IMR-90 (cell line): ENCODE data around the gene DBF4B. TPM values are rescaled to one million over a fixed set of nuclear protein-coding genes. Genes with fewer than 3 reads are reported as not detected.

Source experiments
- ATAC-seq: fragments of 200-7000 bp; cut with Tn5 transposase; 2 replicates; pipeline ENCODE4 v1.9.1; 2020; ENCODE audit warnings: low read depth, mild to moderate bottlenecking, moderate library complexity
- BruUV-seq: library from RNA; stranded (reverse); fragments of 400-500 nt; replicated peaks from 2 replicates; lab custom pipeline; 2021; lab: Mats Ljungman, UMichigan
- CTCF ChIA-PET: fragments of 300-600 bp; formaldehyde crosslinking; extraction: SDS; loops from one replicate; lab custom pipeline; 2021; ENCODE audit warnings: antibody characterized with exemption; lab: Yijun Ruan, JAX
- POLR2A ChIA-PET: fragments of 300-600 bp; sonication (Branson Sonifier 250); formaldehyde crosslinking; loops from one replicate; lab custom pipeline; 2022; ENCODE audit warnings: antibody characterized with exemption; ENCODE audit not compliant: unreplicated experiment; lab: Charles Lee
- DNase-seq: peaks from one replicate; pipeline ENCODE4 v3.0.0; 2013
- H2AFZ ChIP-seq: replicated peaks from 2 replicates; pipeline ENCODE3; 2013; ENCODE audit warnings: low read length, mild to moderate bottlenecking; ENCODE audit not compliant: poor library complexity
- H2AK5ac ChIP-seq: 2 replicates; pipeline ENCODE4 v1.6.1; 2013; ENCODE audit warnings: low read depth, low read length, inconsistent platforms
- H2AK9ac ChIP-seq: replicated peaks from 2 replicates; pipeline ENCODE3; 2013; ENCODE audit warnings: mild to moderate bottlenecking, low read depth, low read length, moderate library complexity; ENCODE audit not compliant: poor library complexity
- H2BK120ac ChIP-seq: 2 replicates; pipeline ENCODE4 v1.6.1; 2013; ENCODE audit warnings: low read depth, low read length, inconsistent platforms
- H2BK15ac ChIP-seq: 3 replicates; pipeline ENCODE4 v1.6.1; 2013; ENCODE audit warnings: low read depth, low read length, inconsistent platforms
- H2BK20ac ChIP-seq: 2 replicates; pipeline ENCODE4 v1.6.1; 2013; ENCODE audit warnings: low read depth, mild to moderate bottlenecking, inconsistent platforms, low read length, moderate library complexity
- H2BK5ac ChIP-seq: 2 replicates; pipeline ENCODE4 v1.6.1; 2013; ENCODE audit warnings: mild to moderate bottlenecking, low read depth, low read length, inconsistent platforms; ENCODE audit not compliant: poor library complexity, severe bottlenecking
- H3K14ac ChIP-seq: replicated peaks from 2 replicates; pipeline ENCODE4 v1.6.1; 2013; ENCODE audit warnings: low read depth, low read length, inconsistent platforms
- H3K18ac ChIP-seq: 2 replicates; pipeline ENCODE4 v1.6.1; 2013; ENCODE audit warnings: low read depth, low read length, control low read depth
- H3K23ac ChIP-seq: 2 replicates; pipeline ENCODE4 v1.6.1; 2013; ENCODE audit warnings: low read depth, low read length, inconsistent platforms
- H3K27ac ChIP-seq: 2 replicates; pipeline ENCODE4 v1.5.1; 2013; ENCODE audit warnings: mild to moderate bottlenecking, control low read depth, low read length; ENCODE audit not compliant: insufficient read depth
- H3K27me3 ChIP-seq: 2 replicates; pipeline ENCODE4 v1.6.1; 2013; ENCODE audit warnings: low read length; ENCODE audit not compliant: control insufficient read depth, insufficient read depth
- H3K36me3 ChIP-seq: 2 replicates; pipeline ENCODE4 v1.6.1; 2013; ENCODE audit warnings: low read length, mixed read lengths; ENCODE audit not compliant: control insufficient read depth, insufficient read depth
- H3K4ac ChIP-seq: 2 replicates; pipeline ENCODE4 v1.6.1; 2013; ENCODE audit warnings: low read depth, low read length, inconsistent platforms
- H3K4me1 ChIP-seq: 2 replicates; pipeline ENCODE4 v1.6.1; 2013; ENCODE audit warnings: low read length, mixed read lengths; ENCODE audit not compliant: control insufficient read depth, insufficient read depth
- H3K4me2 ChIP-seq: 2 replicates; pipeline ENCODE4 v1.6.1; 2013; ENCODE audit warnings: low read depth, mild to moderate bottlenecking, control low read depth, low read length, moderate library complexity
- H3K4me3 ChIP-seq: 2 replicates; pipeline ENCODE4 v1.5.1; 2013; ENCODE audit warnings: low read depth, mild to moderate bottlenecking, control low read depth, low read length, moderate library complexity; ENCODE audit not compliant: insufficient read depth
- H3K56ac ChIP-seq: 2 replicates; pipeline ENCODE4 v1.6.1; 2013; ENCODE audit warnings: low read length, inconsistent platforms; ENCODE audit not compliant: insufficient read depth; ENCODE audit errors: extremely low read depth
- H3K79me1 ChIP-seq, 2 experiments: 2 replicates each; pipeline ENCODE4 v1.6.1; 2013; ENCODE audit warnings: low read length in 2 of 2, inconsistent platforms in 1 of 2, low read depth in 1 of 2
- H3K9ac ChIP-seq: 2 replicates; pipeline ENCODE4 v1.6.1; 2013; ENCODE audit warnings: low read depth, low read length, control low read depth
- H3K9me1 ChIP-seq: 2 replicates; pipeline ENCODE4 v1.6.1; 2013; ENCODE audit warnings: low read length, inconsistent platforms; ENCODE audit not compliant: insufficient read depth
- H3K9me3 ChIP-seq: 2 replicates; pipeline ENCODE4 v1.6.1; 2013; ENCODE audit warnings: low read length; ENCODE audit not compliant: control insufficient read depth, insufficient read depth
- H4K20me1 ChIP-seq: 2 replicates; pipeline ENCODE4 v1.6.1; 2013; ENCODE audit warnings: low read length, inconsistent platforms; ENCODE audit not compliant: insufficient read depth
- H4K5ac ChIP-seq: 2 replicates; pipeline ENCODE4 v1.6.1; 2013; ENCODE audit warnings: mild to moderate bottlenecking, low read depth, low read length, control low read depth
- H4K8ac ChIP-seq, 2 experiments: 2 replicates each; pipeline ENCODE4 v1.6.1; 2013; ENCODE audit warnings: low read depth in 2 of 2, low read length in 2 of 2, control low read depth in 1 of 2, inconsistent platforms in 1 of 2
- H4K91ac ChIP-seq: 2 replicates; pipeline ENCODE4 v1.6.1; 2013; ENCODE audit warnings: low read depth, low read length, inconsistent platforms; ENCODE audit not compliant: insufficient read depth
- CTCF ChIP-seq: conservative IDR thresholded peaks from 2 replicates; pipeline ENCODE4 v1.5.1; 2012; ENCODE audit warnings: mild to moderate bottlenecking, low read depth, low read length, improper control_type of control experiment
- FOS ChIP-seq: fragments of 150-350 bp; IDR thresholded peaks from 2 replicates; pipeline ENCODE4 v1.6.1; 2016; ENCODE audit warnings: low read depth, low read length
- MAFK ChIP-seq: IDR thresholded peaks from 2 replicates; pipeline ENCODE4 v1.6.1; 2012; ENCODE audit warnings: low read depth, low read length, improper control_type of control experiment
- MXI1 ChIP-seq: IDR thresholded peaks from 2 replicates; pipeline ENCODE4 v1.6.1; 2012; ENCODE audit warnings: low read depth, mild to moderate bottlenecking, low read length, moderate library complexity, borderline replicate concordance
- NFE2L2 ChIP-seq: fragments of 150-350 bp; IDR thresholded peaks from 2 replicates; pipeline ENCODE4 v1.6.1; 2016; ENCODE audit warnings: low read depth, mild to moderate bottlenecking, low read length
- POLR2A ChIP-seq: IDR thresholded peaks from 2 replicates; pipeline ENCODE4 v1.6.1; 2012; ENCODE audit warnings: mild to moderate bottlenecking, low read depth, low read length
- RAD21 ChIP-seq: IDR thresholded peaks from 2 replicates; pipeline ENCODE4 v1.6.1; 2012; ENCODE audit warnings: low read length, improper control_type of control experiment
- RCOR1 ChIP-seq: IDR thresholded peaks from 2 replicates; pipeline ENCODE4 v1.6.1; 2012; ENCODE audit warnings: mild to moderate bottlenecking, low read length, improper control_type of control experiment; ENCODE audit not compliant: insufficient replicate concordance
- SMC3 ChIP-seq: fragments of 150-350 bp; IDR thresholded peaks from 2 replicates; pipeline ENCODE4 v1.6.1; 2016; ENCODE audit warnings: low read depth, mild to moderate bottlenecking, antibody characterized with exemption, low read length, moderate library complexity
- WGBS, 2 experiments: methylation state at CpG; one replicate each; pipeline versions ENCODE4 v1.1.5 to v1.1.7; 2013; ENCODE audit warnings: missing lambda C conversion rate in 2 of 2; ENCODE audit not compliant: insufficient read length in 1 of 2; ENCODE audit errors: extremely low coverage in 2 of 2; 5-methylcytosine and 5-hydroxymethylcytosine counted together
- dilution Hi-C: fragments of 300-500 bp; cut with HindIII; formaldehyde crosslinking; loops from one replicate; pipeline ENCODE4 v1.14.3; 2018; ENCODE audit warnings: low sequenced_read_pairs; ENCODE audit not compliant: unreplicated experiment
- in situ Hi-C: fragments of 300-500 bp; cut with MboI; formaldehyde crosslinking; loops from 3 replicates; pipeline ENCODE4 v1.14.3; 2019; ENCODE audit warnings: low sequenced_read_pairs, inconsistent platforms, mixed read lengths
- intact Hi-C: fragments of 100-400 bp; cut with micrococcal nuclease; formaldehyde crosslinking; loops from 2 replicates; pipeline ENCODE4 v1.10.0; 2022
- polyA plus RNA-seq, 3 experiments: library from polyadenylated mRNA; depleted of rRNA; stranded (reverse); fragments of >200 nt; gene quantifications; 2 replicates each; pipeline ENCODE4 v1.2.3, GENCODE V29; 2012; ENCODE audit warnings: low replicate concordance in 1 of 3
- total RNA-seq: library from RNA; depleted of rRNA; stranded (reverse); fragments of >200 nt; gene quantifications from 2 replicates; pipeline ENCODE4 v1.2.3, GENCODE V29; 2012

DBF4B gene
- total and polyA plus RNA-seq, 2 of the 4 experiments (the other 2 are of a cell fraction), result 3.6 to 10.2 TPM

GRCh38 chr17:44776628-44777393, 68.3 kb downstream of the DBF4B start:
- Histone ChIP-seq H2AK5ac (0 out of 2 replicates have a peak overlapping the region, but pooled peaks have one; percentile 15), H4K5ac (no peak overlapping the region), H3K36me3 (no peaks in the 10 kb centered on the region), H4K8ac (no peak overlapping the region), H3K18ac (no peak overlapping the region), H3K27ac (no peak overlapping the region), H3K4me2 (no peak overlapping the region), H3K9ac (no peak overlapping the region), H3K56ac (no peak overlapping the region), H3K4me3 (no peak overlapping the region), H2BK15ac (no peak overlapping the region), H4K91ac (no peak overlapping the region), H3K9me1 (no peaks in the 10 kb centered on the region), H3K4ac (no peak overlapping the region), H3K27me3 (peaks cover 8% of the 10 kb centered on the region), H3K9me3 (no peaks in the 10 kb centered on the region), H3K14ac (no peak overlapping the region), H3K23ac (no peak overlapping the region), H4K20me1 (no peaks in the 10 kb centered on the region; the same call in 1 of the 2 replicates), H2AK9ac (peak overlapping the region; percentile 76), H3K79me1 (no peaks in the 10 kb centered on the region), H2BK20ac (no peak overlapping the region), H2AFZ (no peak overlapping the region), H2BK120ac (no peak overlapping the region), H2BK5ac (no peak overlapping the region), H3K4me1 (peaks cover 3% of the 10 kb centered on the region; the same call in 1 of the 2 replicates)
- WGBS, 2 experiments, result 80% methylated on average over 1 of the region's 19 CpGs; no CpG with 5 or more reads in 1 of the 2 experiments
- dilution Hi-C loops (no loop called here), intact Hi-C loops (no loop called here), in situ Hi-C loops (no loop called here)
- no peak for ATAC-seq
- no peak for DNase-seq
- POLR2A ChIA-PET, result interaction anchor here (0.6 kb wide), 1 partner anchor 210 kb away, joined by 7 read pairs; no protein-coding TSS in a partner anchor
- TF ChIP-seq FOS (no peak), SMC3 (no peak), NFE2L2 (no peak), MXI1 (no peak), RAD21 (no peak), CTCF (no peak), MAFK (no peak), POLR2A (no peak), RCOR1 (no peak)
- CTCF ChIA-PET, result interaction anchor here (0.8 to 1.8 kb wide), 2 partner anchors 86 to 92 kb away, joined by 4 to 5 read pairs; no protein-coding TSS in a partner anchor
- no TSS peak for BruUV-seq
